T-helper 2 cell treated with Interferon-gamma antibody and Interleukin-4, amounts not matched to agents 5 μg/mL and 100 μg/mL, for 36 hours (primary cell): ENCODE results near the gene SEMG2.

ENCODE experiments used
- DNase-seq: peaks from one replicate; pipeline ENCODE4 v3.0.0; 2021; ENCODE audit warnings: low spot score
- H3K27ac Mint-ChIP-seq: one replicate; pipeline ENCODE4 v1.8.0; 2021; ENCODE audit warnings: mild to moderate bottlenecking, mixed read lengths
- H3K27me3 Mint-ChIP-seq: one replicate; pipeline ENCODE4 v1.8.0; 2021; ENCODE audit warnings: low read depth, mixed read lengths
- H3K36me3 Mint-ChIP-seq: one replicate; pipeline ENCODE4 v1.8.0; 2021; ENCODE audit warnings: low read depth, mixed read lengths
- H3K4me1 Mint-ChIP-seq: one replicate; pipeline ENCODE4 v1.8.0; 2021; ENCODE audit warnings: low read depth, mixed read lengths
- H3K4me3 Mint-ChIP-seq: one replicate; pipeline ENCODE4 v1.8.0; 2022; ENCODE audit warnings: mild to moderate bottlenecking, moderate library complexity, mixed read lengths
- H3K9me3 Mint-ChIP-seq: one replicate; pipeline ENCODE4 v1.8.0; 2021; ENCODE audit warnings: mixed read lengths

Gene SEMG2

DNA sequence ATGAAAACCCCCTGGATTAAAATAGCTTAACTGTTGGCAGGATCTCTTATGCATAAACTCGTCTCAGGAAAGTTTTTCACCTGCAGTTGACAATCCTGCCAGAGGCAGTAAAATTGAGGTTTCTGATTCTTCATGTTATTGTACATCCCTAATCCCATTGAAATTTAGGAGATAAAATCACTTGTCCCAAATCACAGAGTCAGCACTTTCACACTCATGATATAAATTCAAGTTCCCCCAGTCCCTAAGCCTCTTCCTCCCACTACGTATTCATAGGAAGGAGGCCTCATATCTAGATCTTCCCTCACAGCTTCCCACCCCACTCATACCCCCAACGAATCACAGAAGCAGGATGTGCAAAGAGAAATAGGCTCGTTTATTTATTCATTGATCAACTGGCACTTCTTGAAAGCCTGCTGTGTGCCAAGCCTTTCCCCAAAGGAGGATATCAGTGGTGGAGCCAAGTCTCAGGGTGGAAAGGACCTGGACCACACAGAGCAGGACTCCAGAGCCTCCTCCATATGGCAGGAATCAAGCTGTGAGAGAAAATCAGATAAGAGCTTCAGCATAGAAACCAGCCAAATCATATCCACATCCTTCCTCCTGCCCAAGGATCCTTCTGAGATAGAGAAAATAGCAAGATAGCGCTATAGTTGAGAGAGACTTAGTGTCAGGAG is 30.8 kb downstream of the SEMG2 start:
- H3K4me3 Mint-ChIP-seq = no peak overlapping the region
- no peaks in the 10 kb centered on the region for H3K36me3 Mint-ChIP-seq
- DNase-seq = no peak
- H3K4me1 Mint-ChIP-seq = no peaks in the 10 kb centered on the region
- no peak overlapping the region for H3K27ac Mint-ChIP-seq
- H3K9me3 Mint-ChIP-seq = no peaks in the 10 kb centered on the region
- H3K27me3 Mint-ChIP-seq = peaks cover 64% of the 10 kb centered on the region

DNA sequence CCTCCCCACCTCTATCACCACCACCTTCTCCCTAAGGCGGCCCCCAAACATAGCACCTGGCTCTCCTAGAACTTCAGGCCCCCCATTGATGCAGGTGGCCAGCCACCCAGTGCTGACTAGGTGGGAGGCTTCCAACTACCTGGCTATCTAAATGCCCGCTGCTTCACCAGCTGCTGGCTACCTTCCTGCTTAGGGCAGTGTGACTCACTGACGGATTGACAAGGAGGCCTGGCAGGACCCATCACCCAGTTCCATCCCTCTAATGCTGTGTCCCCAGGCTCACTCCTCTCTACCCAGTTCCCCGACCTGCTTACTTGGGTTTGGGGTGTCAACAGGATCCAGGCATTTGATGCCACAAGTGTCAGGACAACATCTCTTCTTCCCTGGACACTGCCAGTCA is 32.1 kb downstream of the SEMG2 start:
- Mint-ChIP-seq H3K36me3 (no peaks in the 10 kb centered on the region), H3K4me3 (no peak overlapping the region), H3K27ac (no peak overlapping the region), H3K27me3 (peaks cover 52% of the 10 kb centered on the region), H3K4me1 (no peaks in the 10 kb centered on the region), H3K9me3 (no peaks in the 10 kb centered on the region)
- no peak for DNase-seq

DNA sequence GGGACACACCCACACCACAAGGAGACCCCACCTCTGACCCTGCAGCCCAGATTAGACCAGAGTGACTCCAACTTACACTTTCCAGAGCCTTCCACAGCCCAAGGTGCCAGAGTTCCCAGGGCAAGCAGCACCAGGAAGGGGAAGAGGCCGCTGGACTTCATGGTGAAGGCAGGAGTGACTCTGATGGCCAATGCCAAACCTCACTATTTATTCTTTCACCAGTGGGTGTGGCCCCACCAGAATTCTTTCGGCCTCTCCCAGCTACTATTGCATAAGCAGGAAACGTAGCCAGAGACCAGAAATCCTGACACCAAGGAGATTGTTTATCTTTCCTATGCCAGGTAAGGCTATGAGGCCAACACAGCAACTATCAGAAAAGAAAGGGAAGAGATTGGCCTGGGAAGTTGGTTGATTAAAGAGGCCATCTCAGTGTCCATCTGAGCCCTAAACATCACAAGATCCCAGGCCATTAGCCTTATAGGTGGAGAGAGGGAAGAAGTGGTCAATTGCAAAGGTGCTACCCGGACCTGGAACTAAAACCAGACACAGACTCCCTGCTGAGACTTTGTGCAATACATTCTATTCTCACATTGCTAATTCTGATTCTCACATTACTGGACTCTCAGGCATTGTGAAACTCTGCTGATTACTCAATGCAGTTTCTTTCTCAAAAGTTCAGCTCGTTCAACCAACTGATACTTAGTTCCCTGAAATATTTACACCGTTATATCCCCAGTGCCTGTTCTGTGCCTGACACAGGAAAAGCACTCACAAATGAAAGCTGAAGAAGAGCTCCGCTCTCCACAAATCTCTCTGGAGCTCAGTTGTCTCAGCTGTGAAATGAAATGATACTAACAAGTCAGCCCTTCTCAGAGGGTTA is 33.5 kb downstream of the SEMG2 start, which contains the start of gene SLPI:
Gene SLPI, minus strand, starts transcription at position 182 of the 880 bp plus-strand sequence. Its CDS starts 21 bp downstream, at position 161.
- Mint-ChIP-seq H3K36me3 (no peaks in the 10 kb centered on the region), H3K9me3 (no peaks in the 10 kb centered on the region), H3K27me3 (peaks cover 47% of the 10 kb centered on the region), H3K4me3 (no peak within 1 kb of the TSS), H3K4me1 (no peaks in the 10 kb centered on the region), H3K27ac (no peak within 1 kb of the TSS)
- no peak for DNase-seq

DNA sequence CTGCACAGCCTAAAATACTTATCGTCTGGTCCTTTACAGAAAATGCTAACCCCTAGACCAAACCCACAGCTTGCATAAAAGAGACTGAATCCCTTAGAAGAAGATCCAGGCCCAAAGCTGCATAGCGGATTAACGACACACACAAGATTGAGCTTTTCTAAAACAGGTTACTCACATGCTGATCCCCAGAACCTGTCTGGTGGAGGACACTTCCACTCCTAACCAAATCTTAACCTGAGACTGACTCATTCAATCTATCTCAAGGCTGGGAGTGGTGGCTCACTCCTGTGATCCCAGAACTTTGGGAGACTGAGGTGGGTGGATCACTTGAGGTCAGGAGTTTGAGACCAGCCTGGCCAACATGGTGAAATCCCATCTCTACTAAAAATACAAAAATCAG is 36.0 kb downstream of the SEMG2 start:
- Mint-ChIP-seq H3K27me3 (peaks cover 32% of the 10 kb centered on the region), H3K4me1 (no peaks in the 10 kb centered on the region), H3K9me3 (no peaks in the 10 kb centered on the region), H3K4me3 (no peak overlapping the region), H3K36me3 (no peaks in the 10 kb centered on the region), H3K27ac (no peak overlapping the region)
- DNase-seq = no peak

GRCh38 chr20:45257711-45258110 is 36.5 kb downstream of the SEMG2 start:
- Mint-ChIP-seq H3K9me3 (no peaks in the 10 kb centered on the region), H3K4me1 (no peaks in the 10 kb centered on the region)

DNA sequence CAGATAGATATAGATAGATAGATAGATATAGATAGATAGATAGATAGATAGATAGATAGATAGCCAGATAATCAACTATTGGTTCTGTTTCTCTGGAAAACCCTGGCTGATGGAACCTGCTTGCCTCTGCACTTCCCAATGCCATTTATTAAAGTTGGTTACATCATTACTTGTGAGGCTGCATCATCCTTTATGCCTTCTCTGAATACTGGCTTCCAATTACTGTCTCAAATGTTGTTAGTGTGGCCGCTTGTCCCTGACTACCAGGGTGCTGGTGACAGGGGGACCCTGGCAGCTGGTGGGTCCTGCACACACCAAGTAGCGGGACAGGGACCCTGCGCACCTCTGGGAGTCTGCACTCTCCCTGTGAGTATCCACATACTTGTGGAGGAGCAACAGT is 37.1 kb downstream of the SEMG2 start:
- H3K27me3 Mint-ChIP-seq = peaks cover 28% of the 10 kb centered on the region
- no peaks in the 10 kb centered on the region for H3K36me3 Mint-ChIP-seq
- no peak for DNase-seq
- H3K9me3 Mint-ChIP-seq = no peaks in the 10 kb centered on the region
- no peak overlapping the region for H3K27ac Mint-ChIP-seq
- H3K4me1 Mint-ChIP-seq = no peaks in the 10 kb centered on the region
- no peak overlapping the region for H3K4me3 Mint-ChIP-seq

More at GRCh38 chr20:45257711-45258110, 36.5 kb downstream of the SEMG2 start:
- Mint-ChIP-seq H3K36me3 (no peaks in the 10 kb centered on the region), H3K4me3 (no peak overlapping the region), H3K27ac (no peak overlapping the region), H3K27me3 (peaks cover 27% of the 10 kb centered on the region)
- no peak for DNase-seq

GRCh38 chr20:45258664-45259063 is 37.5 kb downstream of the SEMG2 start:
- peaks cover 24% of the 10 kb centered on the region for H3K27me3 Mint-ChIP-seq
- H3K27ac Mint-ChIP-seq = no peak overlapping the region
- no peak overlapping the region for H3K4me3 Mint-ChIP-seq
- no peaks in the 10 kb centered on the region for H3K9me3 Mint-ChIP-seq
- no peaks in the 10 kb centered on the region for H3K4me1 Mint-ChIP-seq
- no peak for DNase-seq
- H3K36me3 Mint-ChIP-seq = no peaks in the 10 kb centered on the region

DNA sequence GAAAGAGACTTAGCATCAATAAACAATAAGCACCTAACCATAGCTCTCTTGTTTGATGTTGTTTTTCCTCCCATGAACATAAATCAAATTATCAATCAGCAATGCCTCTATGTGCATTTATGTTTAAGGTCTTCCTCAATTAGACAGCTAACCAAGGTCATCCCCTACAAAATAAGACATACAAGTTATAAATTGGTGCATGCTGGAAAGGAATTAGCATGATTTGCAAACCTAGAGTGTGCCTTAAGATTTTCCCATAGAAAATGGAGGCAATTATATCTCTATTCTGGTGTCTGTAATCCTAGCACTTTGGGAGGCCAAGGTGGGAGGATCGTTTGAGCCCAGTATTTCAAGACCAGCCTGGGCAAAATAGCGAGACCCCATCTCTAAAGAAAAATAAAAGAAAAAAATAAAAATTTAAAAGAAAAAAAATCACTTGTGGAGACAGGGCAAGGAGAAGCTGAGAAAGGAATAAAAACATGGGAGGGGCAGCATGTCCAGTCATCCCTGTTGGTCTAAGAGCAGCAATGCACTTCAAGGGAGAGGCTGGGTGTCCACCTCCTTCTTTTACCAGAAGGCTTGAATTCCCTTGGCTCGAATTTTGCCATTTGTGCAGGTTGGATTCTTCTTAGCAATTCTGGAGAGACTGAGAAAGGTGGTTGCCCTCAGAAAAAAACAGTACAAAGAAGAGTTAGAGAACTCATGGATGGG is 42.5 kb downstream of the SEMG2 start:
- no peaks in the 10 kb centered on the region for H3K9me3 Mint-ChIP-seq
- H3K4me3 Mint-ChIP-seq = no peak overlapping the region
- H3K27ac Mint-ChIP-seq = no peak overlapping the region
- DNase-seq = no peak
- no peaks in the 10 kb centered on the region for H3K4me1 Mint-ChIP-seq
- H3K27me3 Mint-ChIP-seq = peaks cover 44% of the 10 kb centered on the region
- no peaks in the 10 kb centered on the region for H3K36me3 Mint-ChIP-seq

GRCh38 chr20:45266977-45267376 is 45.8 kb downstream of the SEMG2 start:
- Mint-ChIP-seq H3K27ac (no peak overlapping the region), H3K36me3 (no peaks in the 10 kb centered on the region), H3K4me1 (no peaks in the 10 kb centered on the region), H3K9me3 (no peaks in the 10 kb centered on the region), H3K27me3 (peaks cover 54% of the 10 kb centered on the region), H3K4me3 (no peak overlapping the region)
- DNase-seq = no peak

GRCh38 chr20:45268531-45268930 is 47.4 kb downstream of the SEMG2 start:
- H3K36me3 Mint-ChIP-seq = no peaks in the 10 kb centered on the region
- DNase-seq = no peak
- no peaks in the 10 kb centered on the region for H3K4me1 Mint-ChIP-seq
- no peak overlapping the region for H3K27ac Mint-ChIP-seq
- peaks cover 60% of the 10 kb centered on the region for H3K27me3 Mint-ChIP-seq
- no peak overlapping the region for H3K4me3 Mint-ChIP-seq
- no peaks in the 10 kb centered on the region for H3K9me3 Mint-ChIP-seq

DNA sequence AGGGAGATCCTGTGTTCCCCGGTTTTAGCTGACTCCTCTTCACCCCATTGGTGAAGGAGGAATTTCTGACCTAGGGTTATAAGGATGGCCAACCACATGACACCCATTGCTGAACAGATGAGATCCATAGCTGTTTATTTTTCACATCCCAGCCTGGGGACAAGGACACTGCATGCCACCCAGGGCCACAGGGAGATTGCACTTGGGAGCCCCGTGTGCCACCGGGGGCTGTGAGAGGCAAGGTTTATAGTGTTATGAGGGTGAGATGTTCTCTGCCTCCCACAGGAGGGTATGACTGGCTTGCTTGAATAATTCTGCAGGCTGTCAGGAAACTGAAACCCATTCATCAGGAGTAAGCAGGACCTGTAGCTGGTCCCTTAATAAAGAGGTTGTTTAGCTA is 47.9 kb downstream of the SEMG2 start:
- H3K9me3 Mint-ChIP-seq = no peaks in the 10 kb centered on the region
- no peak overlapping the region for H3K4me3 Mint-ChIP-seq

DNA sequence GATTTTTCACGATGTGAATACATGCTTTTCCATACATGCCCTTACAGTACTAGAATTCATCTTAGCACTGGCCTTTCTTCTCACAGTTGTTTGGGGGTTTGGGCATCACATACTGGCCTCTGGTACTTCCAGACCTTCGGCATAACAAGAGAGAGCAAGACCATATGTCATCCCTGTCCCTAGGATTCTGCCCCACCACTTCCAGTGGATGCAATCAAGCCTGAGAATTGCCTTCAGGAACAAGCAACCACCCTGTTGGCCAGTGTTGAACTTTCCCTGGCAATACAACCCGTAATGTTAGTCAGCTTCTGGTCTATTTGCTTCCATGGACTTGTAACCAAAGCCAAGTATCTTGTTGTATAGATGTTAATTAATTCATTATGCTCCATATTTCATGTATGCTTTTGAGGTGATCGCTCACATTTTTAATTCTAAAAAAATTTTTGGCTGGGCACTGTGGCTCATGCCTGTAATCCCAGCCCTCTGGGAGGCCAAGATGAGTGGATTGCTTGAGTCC is 48.6 kb downstream of the SEMG2 start:
- Mint-ChIP-seq H3K4me1 (no peaks in the 10 kb centered on the region), H3K4me3 (no peak overlapping the region), H3K9me3 (no peaks in the 10 kb centered on the region), H3K36me3 (no peaks in the 10 kb centered on the region), H3K27me3 (peaks cover 55% of the 10 kb centered on the region), H3K27ac (no peak overlapping the region)
- DNase-seq = no peak

More for the DNA sequence above, 47.9 kb downstream of the SEMG2 start:
- H3K27me3 Mint-ChIP-seq = peaks cover 59% of the 10 kb centered on the region
- no peak overlapping the region for H3K27ac Mint-ChIP-seq
- no peaks in the 10 kb centered on the region for H3K4me1 Mint-ChIP-seq
- H3K36me3 Mint-ChIP-seq = no peaks in the 10 kb centered on the region
- DNase-seq = no peak
